CD4-positive, alpha-beta T cell treated with Interleukin-21 for 1 hour (primary cell): ENCODE data around the gene CLEC18A.
"Not testable (repeated sequence)": the region's sequence is repeated elsewhere in the genome, so short reads cannot be mapped to it uniquely, and the experiment has no call there.

Source experiments
- DNase-seq: peaks from one replicate; pipeline ENCODE4 v3.0.0-alpha.2; 2020

Gene CLEC18A

DNA sequence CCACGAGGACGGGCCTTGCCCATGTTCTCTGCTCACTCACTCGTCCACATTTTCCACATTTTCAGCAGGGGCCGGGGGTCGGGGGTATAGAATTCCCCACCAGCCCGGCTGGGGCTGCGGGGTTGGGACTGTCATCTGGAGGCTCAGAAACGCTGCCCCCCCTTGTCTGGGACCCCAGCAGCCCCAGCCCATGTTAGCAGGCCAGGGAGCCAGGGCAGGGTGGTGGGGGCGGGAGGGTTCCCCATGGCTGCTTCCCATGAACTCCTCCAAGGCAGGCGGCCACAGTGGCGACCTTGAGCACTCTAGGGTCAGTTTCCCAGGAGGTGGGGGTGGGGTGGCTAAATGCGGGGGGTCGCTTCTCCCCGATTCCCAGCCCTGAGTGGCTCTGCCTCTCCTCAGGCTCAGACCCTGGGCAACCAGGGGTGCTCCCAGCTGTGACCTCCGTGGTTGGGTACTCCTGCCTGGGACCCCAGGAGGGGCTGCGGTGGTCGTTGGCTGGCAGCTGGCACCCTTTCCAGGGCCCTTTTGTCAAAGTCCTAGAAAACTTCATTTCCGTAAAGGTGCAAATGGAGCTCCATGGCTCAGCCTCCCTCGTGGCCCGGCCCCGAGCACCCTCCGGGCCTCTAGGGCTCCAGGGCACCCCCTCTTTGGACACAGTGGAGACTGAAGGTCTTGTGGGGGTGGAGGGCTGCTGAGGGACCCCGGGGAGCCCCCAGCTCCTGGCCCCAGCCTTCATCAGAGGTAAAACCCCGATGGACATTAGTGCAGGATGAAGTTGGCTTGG lies 1.6 kb downstream of the CLEC18A start:
- not testable (repeated sequence) for DNase-seq

DNA sequence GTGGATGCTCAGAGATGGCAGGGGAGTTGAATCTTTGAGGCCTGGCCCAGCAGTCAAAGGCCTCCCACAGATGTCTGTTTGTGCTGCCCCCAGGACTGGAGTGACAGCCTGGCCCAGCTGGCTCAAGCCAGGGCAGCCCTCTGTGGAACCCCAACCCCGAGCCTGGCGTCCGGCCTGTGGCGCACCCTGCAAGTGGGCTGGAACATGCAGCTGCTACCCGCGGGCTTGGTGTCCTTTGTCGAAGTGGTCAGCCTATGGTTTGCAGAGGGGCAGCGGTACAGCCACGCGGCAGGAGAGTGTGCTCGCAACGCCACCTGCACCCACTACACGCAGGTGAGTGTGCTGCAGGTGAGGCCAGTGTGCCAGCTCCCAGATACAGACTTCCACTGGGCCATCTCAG lies 3.1 kb downstream of the CLEC18A start:
- DNase-seq = not testable (repeated sequence)

DNA sequence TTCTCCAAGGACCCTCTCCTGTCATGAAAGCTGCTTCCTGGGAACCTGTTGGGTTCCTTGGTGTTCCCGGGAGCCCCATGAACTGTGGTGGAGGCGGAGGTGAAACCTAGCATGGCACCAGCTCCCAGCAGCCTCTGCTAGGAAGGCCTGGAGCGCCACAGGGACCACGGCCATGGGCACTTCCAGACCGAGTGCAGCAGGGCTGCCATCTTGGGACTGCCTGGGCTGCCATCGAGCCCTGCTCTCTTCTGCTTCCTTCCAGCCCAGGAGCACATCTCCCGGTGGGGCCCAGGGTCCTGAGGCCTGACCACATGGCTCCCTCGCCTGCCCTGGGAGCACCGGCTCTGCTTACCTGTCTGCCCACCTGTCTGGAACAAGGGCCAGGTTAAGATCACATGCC lies 12.2 kb downstream of the CLEC18A start:
- DNase-seq = not testable (repeated sequence)

DNA sequence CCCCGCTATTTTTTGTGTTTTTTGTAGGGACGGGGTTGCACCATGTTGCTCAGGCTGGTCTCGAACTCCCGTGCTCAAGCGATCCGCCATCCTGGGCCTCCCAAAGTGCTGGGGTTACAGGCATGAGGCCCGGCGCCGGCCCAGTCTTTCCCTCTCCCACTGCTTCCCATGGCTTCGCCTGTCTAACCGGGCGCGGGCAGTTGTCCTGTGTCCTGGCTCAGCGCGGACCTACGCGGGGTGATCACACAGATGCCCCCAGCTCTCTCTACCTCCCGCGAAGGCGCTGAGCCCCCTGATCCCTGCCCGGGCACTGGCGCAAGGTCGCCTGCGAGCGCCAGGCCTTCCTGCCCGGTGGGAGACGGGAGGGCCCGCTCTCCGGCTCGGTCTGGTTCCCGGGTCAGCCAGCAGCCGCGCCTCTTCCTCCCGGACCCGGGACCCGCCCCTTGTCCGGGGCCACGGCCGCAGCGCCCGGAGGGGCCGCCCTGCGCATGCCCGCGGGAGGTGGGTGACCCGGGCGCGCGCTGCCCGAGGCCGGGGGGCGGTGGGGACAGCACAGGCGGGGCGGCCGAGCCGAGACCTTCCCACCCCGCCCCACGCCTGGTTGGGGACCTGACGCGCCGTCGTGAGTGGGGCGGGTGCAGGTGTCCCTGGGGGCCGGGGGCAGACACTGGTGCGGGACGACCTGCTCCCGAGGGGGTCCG lies 14.0 kb downstream of the CLEC18A start:
- DNase-seq = not testable (repeated sequence)

DNA sequence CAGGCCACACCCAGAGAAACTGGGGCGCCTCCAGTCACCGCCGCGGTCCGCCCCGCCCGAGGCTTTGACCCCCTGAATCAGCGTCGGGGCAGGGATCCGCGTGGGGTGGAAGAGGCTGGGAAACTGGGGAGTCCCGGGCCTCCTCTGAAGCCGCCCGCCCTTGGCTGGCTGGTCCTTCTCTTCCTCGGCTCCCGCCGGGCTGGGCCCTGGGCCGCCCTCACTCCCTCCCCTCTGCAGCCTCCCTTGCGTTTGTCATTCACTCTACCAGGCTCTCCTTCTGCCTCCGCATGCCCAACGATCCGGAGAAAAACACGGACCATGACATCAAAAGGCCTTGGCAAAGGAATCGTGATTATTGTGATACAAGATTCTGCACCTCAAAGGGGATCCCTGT lies 14.5 kb downstream of the CLEC18A start:
- DNase-seq = not testable (repeated sequence)

DNA sequence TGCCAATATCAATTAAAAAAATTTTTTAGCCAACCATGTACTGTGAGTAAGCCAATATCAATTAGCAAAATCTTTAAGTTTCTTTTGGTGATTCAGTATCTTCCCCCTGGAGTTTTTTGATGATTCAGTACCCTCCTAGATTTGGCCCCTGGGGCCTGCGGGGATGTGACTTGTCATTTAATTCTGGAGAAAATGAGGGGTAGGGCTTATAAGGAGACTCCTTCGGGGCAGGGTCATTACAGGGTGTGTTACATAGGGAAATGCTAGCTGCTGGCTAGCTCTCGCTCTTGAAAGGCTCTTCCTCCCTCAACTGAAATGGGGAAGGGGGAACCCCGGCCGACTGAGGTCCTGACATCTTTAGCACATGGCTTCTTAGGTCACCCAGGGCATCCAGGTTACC lies 16.6 kb downstream of the CLEC18A start:
- not testable (repeated sequence) for DNase-seq

DNA sequence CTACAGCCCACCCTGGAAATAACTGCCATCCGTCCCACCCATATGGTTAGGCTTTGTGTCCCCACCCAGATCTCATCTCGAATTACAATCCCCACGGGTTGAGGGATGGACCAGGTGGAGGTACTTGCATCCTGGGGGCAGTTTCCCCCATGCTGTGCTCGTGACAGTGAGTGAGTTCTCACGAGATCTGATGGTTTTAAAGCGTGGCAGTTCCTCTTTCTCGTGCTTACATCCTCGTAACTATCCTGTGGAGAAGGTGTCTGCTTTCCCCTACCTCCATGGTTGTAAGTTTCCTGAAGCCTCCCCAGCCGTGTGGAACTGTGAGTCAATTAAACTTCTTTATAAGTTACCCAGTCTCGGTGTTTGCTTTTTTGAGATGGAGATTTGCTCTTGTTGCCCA lies 17.0 kb downstream of the CLEC18A start:
- DNase-seq = not testable (repeated sequence)

DNA sequence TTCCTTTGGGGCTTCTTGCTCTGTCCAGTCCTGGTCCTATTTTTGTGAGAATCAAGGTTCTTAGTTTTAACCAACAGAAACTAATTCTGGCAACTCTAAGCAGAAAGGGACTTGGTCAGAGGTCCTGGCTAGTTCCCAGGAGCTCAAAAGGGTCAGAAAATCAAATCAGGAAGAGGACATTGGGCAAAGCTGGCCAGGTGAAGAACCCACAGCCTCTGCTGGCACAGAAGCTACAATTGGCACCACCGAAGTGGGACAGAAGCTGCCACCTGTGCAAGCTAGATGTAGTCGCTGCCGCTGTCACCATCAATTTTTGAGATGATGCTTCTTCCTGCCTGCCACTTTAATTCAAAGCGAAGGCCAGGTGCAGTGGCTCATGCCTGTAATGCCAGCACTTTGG lies 18.5 kb downstream of the CLEC18A start:
- DNase-seq = not testable (repeated sequence)

DNA sequence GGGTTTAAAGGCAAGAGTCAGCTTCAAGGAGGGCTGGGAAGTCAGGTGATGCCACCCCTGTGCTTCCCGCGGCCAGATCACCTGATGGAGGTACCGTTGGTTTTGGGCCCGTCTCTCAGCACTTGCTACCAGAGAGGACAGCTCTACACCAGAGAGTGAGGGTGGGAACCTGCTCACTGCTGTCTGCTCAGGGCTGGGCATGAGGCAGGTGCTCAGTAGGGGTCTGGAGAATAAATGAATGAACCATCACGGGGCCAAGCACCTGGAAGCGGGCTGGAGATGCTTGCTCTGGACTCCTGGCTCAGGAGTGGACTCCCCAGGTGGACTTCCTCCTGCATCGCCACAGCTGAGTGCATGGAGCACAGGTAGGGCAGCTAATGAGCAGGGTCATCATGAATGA lies 21.0 kb downstream of the CLEC18A start:
- DNase-seq = not testable (repeated sequence)

DNA sequence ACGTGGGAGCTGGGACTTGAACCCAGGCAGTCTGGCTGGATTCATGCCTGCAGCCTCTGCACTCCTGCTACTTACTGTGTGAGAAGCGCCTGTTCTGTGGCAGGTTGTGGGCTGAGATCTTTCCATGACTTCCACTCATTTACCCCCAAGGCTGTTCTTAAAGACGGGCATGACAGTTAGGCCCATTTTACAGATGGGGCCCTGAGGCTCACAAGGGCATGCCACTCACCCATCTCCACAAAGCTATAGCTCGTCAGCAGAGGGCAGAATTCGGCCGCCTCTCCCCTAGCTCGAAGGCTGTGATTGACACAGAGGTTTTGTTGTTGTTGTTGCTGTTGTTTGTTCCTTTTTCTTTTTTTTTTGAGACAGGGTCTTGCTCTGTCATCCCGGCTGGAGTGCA lies 21.8 kb downstream of the CLEC18A start:
- DNase-seq = not testable (repeated sequence)

DNA sequence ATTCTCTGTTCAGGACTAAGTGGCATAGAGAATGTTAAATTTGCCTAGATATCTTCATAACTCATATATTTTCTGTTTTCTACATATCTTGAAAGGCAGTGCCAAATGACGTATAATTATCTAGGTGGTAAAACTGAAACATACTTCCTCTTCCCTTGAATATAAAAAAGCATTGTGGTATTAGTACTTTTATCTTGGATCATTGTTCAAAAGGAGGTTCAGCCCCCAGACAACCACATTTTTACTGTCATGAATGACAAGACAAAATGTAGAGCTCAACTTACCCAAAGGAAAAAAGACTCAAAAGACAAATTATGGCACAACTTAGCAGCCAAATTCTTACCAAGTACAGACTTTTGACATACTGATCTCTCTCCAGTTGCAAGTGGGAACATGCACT lies 34.1 kb downstream of the CLEC18A start:
- DNase-seq = not testable (repeated sequence)

DNA sequence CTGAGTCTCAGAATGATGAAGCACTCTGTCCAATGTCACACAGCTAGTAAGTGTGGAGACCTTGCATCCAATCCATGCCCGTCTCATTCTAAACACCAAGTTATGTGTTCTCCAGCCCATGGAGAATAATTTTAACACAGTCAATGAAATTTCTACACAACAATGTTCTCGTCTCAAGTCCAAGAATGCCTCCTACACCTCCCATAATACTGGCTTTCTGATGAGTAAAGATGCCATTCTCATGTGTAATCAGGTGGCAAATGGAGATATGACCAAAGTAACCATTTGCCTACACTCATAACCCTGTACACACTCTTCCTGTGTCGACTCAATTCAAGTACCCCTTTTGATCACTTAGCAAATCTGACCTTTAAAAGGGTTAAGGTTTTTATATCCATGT lies 46.8 kb downstream of the CLEC18A start:
- DNase-seq = not testable (repeated sequence)

DNA sequence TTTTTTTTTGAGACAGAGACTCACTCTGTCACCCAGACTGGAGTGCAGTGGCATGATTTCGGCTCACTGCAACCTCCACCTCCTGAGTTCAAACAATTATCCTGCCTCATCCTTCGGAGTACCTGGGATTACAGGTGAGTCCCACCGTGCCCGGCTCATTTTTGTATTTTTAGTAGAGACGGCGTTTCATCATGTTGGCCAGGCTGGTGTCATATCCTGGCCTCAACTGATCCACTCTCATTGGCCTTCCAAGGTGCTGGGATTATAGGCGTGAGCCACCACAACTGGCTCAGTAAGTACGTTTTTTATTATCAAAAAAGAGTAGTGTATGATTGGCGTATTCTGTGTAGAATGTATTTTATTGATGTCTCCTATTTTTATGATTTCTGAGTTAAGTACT lies 48.7 kb downstream of the CLEC18A start:
- not testable (repeated sequence) for DNase-seq

DNA sequence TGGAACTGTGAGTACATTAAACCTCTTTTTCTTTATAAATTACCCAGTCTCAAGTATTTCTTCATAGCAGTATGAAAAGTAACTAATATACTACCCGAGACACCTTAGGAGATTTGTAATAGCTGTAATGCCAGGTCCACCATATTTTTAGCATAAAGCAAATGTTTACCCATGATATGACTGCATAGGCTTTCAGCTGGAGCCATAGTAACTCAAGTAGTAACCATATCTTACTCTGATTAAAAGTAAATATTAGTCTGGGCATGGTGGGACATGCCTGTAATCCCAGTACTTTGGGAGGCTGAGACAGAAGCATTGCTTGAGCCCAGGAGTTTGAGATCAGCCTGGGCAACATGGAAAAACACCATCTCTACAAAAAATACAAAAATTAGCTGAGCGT lies 52.4 kb downstream of the CLEC18A start:
- not testable (repeated sequence) for DNase-seq

DNA sequence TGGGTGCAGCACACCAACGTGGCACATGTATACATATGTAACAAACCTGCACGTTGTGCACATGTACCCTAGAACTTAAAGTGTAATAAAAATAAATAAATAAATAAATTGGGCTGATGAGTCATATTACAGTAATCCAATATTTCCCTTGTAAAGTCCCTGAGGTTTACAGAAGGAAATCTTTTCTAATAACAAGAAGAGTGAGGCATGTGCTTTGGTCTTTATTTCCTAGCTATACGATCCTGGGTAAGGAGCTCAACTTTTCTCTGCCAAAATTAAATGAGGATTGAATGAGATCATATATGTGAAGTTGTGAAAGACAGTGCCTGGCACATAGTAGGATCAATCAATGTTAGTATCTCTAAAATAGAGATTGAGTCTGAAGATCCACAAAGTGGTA lies 57.5 kb downstream of the CLEC18A start:
- not testable (repeated sequence) for DNase-seq

DNA sequence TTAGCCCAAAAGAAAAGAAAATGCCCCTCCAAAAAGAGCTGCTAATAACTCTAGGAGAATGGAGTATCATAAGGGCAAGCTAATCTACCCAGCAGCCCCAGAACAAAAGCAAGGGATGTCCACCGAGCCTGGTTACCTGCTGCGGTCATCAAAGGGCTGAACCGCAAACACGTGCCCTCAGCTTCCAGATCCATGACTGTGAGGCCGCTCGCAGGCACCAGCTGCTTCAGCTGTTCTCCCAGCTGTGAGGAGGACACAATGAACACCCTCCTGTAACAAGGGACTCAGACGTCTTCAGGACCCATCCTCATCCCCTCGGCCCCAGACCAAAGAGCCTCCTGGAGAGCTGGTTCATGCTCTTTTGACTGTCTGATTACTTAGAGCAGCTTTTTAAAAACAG lies 59.5 kb downstream of the CLEC18A start:
- DNase-seq = not testable (repeated sequence)

DNA sequence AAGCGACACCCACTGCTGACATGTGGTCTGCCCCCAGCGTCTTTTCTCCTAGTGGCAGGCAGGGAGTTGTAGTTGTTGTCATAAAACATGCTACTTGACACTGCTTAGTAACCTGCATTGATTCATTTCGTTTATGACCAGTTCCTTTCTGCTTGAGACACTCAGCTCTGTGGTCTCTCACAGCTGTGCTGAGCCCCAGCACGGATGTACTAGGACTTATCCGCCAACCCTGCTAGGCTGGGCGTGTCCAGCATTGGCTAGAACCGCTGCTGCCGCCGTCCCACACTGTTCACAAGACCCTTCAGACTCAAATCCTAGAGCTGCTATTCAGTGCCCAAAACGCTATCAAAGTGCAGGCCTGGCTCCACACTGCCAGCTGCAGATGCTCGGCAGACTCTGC lies 60.0 kb downstream of the CLEC18A start:
- not testable (repeated sequence) for DNase-seq

DNA sequence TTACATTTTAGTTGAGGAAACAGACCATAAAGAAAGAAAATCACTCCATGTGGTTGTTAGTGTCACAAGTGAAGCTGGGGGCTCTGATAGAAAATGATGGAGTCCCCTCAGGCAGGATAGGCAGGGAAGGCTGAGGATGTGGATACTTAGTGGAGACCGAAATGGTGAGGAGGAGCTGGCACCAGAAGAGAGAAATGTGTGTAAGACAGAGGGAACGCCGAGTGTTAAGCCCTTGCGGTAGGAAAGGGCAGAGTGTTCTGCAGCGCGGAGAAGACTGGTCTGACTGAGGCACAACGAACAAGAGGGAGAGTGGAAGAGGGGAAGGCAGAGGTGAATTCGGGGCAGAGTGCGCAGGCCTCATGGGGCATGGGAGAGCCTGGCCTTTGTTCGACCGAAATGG lies 61.2 kb downstream of the CLEC18A start:
- not testable (repeated sequence) for DNase-seq

DNA sequence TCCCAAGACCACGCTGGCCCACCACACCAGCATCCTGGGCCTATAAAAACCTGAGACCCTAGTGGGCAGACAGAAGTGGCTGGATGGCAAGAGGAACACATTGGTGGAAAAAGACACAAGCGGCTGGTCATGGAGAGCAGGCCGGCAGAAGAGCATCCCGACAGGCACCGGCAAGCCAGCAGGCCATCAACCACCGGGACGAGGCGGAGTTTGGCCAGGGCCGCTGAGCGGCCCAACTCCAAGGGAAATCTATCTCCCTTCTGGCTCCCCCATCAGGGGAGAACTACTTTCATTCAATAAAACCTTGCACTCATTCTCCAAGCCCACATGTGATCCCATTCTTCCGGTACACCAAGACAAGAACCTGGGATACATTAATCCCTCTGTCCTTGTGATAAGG lies 61.8 kb downstream of the CLEC18A start:
- DNase-seq = not testable (repeated sequence)
